ENCODE results near the gene DNAJC8.

DNAJC8 gene

GRCh38 chr1:28232558-28233263 lies at the start of gene DNAJC8:
Gene DNAJC8, minus strand, starts transcription at chr1:28233029. Its CDS starts 31 bp downstream, at chr1:28232998.
- peak; percentile 96 for DNase-seq (ENCODE audit: low spot score)

- DNase-seq (ENCODE audit: low spot score) = no peak
Measured at GRCh38 chr1:28281608-28282425, 49.0 kb upstream of the DNAJC8 start.

GRCh38 chr1:28280977-28281381 lies 48.1 kb upstream of the DNAJC8 start:
- no peak for DNase-seq (ENCODE audit: low spot score)

- DNase-seq (ENCODE audit: low spot score) = no peak
Measured at GRCh38 chr1:28280501-28280900, 47.7 kb upstream of the DNAJC8 start.

GRCh38 chr1:28279721-28280120 lies 46.9 kb upstream of the DNAJC8 start:
- DNase-seq (ENCODE audit: low spot score) = no peak

- no peak for DNase-seq (ENCODE audit: low spot score)
Measured at GRCh38 chr1:28278763-28279162, 45.9 kb upstream of the DNAJC8 start.

GRCh38 chr1:28273216-28273860 lies 40.5 kb upstream of the DNAJC8 start:
- DNase-seq (ENCODE audit: low spot score) = no peak

- DNase-seq (ENCODE audit: low spot score) = no peak
Measured at GRCh38 chr1:28272215-28272852, 39.5 kb upstream of the DNAJC8 start.

GRCh38 chr1:28269529-28269928 lies 36.7 kb upstream of the DNAJC8 start:
- DNase-seq (ENCODE audit: low spot score) = no peak

- DNase-seq (ENCODE audit: low spot score) = no peak
Measured at GRCh38 chr1:28267633-28268032, 34.8 kb upstream of the DNAJC8 start.

GRCh38 chr1:28266920-28267322 lies 34.1 kb upstream of the DNAJC8 start:
- no peak for DNase-seq (ENCODE audit: low spot score)

GRCh38 chr1:28265577-28265976 lies 32.7 kb upstream of the DNAJC8 start:
- DNase-seq (ENCODE audit: low spot score) = no peak

GRCh38 chr1:28264897-28265296 lies 32.1 kb upstream of the DNAJC8 start:
- DNase-seq (ENCODE audit: low spot score) = no peak

- no peak for DNase-seq (ENCODE audit: low spot score)
Measured at GRCh38 chr1:28260803-28261174, 28.0 kb upstream of the DNAJC8 start.

GRCh38 chr1:28259934-28260802 lies 27.3 kb upstream of the DNAJC8 start:
- DNase-seq (ENCODE audit: low spot score) = peak; percentile 50

- peak; percentile 97 for DNase-seq (ENCODE audit: low spot score)
Measured at GRCh38 chr1:28259252-28259933, 26.6 kb upstream of the DNAJC8 start, which contains the start of gene SESN2. Gene SESN2, plus strand, starts transcription at chr1:28259518. Its CDS starts 330 bp downstream, at chr1:28259848.

- DNase-seq (ENCODE audit: low spot score) = no peak
Measured at GRCh38 chr1:28258628-28259251, 25.9 kb upstream of the DNAJC8 start.

- DNase-seq (ENCODE audit: low spot score) = no peak
Measured at GRCh38 chr1:28257736-28258135, 24.9 kb upstream of the DNAJC8 start.

- no peak for DNase-seq (ENCODE audit: low spot score)
Measured at GRCh38 chr1:28256197-28256827, 23.5 kb upstream of the DNAJC8 start.

GRCh38 chr1:28249866-28250295 lies 17.1 kb upstream of the DNAJC8 start:
- DNase-seq (ENCODE audit: low spot score) = no peak

Measured in Ammon's horn (tissue), 1 donor.